SK-N-SH (cell line): ENCODE results near the gene LGALS3BP. TPM values are rescaled to one million over a fixed set of nuclear protein-coding genes. Genes with fewer than 3 reads are reported as not detected.

Experiments used
- CTCF ChIA-PET: fragments of 300-600, 350-600 bp; formaldehyde crosslinking; extraction: SDS; loops from one replicate; lab custom pipeline; 2021; lab: Yijun Ruan, JAX
- POLR2A ChIA-PET: fragments of 350-600 bp; sonication (Branson Sonifier 250); formaldehyde crosslinking; extraction: SDS; loops from one replicate; lab custom pipeline; 2020; ENCODE audit warnings: antibody characterized with exemption, inconsistent platforms; lab: Yijun Ruan, JAX
- DNase-seq: peaks from one replicate; pipeline ENCODE4 v3.0.0; 2012
- H2AFZ ChIP-seq: fragments of 200-600 bp; sonication (generic); 2 replicates; pipeline ENCODE4 v1.8.1; 2016; ENCODE audit warnings: antibody characterized with exemption, mild to moderate bottlenecking, low read depth
- H3F3A ChIP-seq: fragments of 200-600 bp; sonication (generic); replicated peaks from 2 replicates; pipeline ENCODE3; 2016; ENCODE audit warnings: antibody characterized with exemption, mild to moderate bottlenecking; ENCODE audit not compliant: insufficient read depth
- H3K27ac ChIP-seq, 2 experiments: fragments of 200-500 bp in 1 of 2; fragments of 200-600 bp in 1 of 2; sonication (Bioruptor generic) in 1 of 2; sonication (generic), shearing (Covaris generic) in 1 of 2; 2 replicates each; pipeline versions ENCODE4 v1.5.1 to v1.6.1; 2014 to 2016; ENCODE audit warnings: low read depth in 2 of 2, inconsistent platforms in 1 of 2, low read length in 1 of 2, mild to moderate bottlenecking in 1 of 2, mixed read lengths in 1 of 2
- H3K27me3 ChIP-seq: fragments of 200-600 bp; sonication (generic), shearing (Covaris generic); 2 replicates; pipeline ENCODE4 v1.6.1; 2016; ENCODE audit warnings: mixed run types; ENCODE audit not compliant: insufficient read depth
- H3K36me3 ChIP-seq, 2 experiments: fragments of 200-500 bp in 1 of 2; fragments of 200-600 bp in 1 of 2; sonication (Bioruptor generic) in 1 of 2; sonication (generic) in 1 of 2; replicated peaks in 1 of 2; 2 replicates each; pipeline versions ENCODE3 to v1.5.1; 2014 to 2016; ENCODE audit warnings: low read length in 1 of 2, mild to moderate bottlenecking in 1 of 2; ENCODE audit not compliant: insufficient read depth in 2 of 2, control insufficient read depth in 1 of 2
- H3K4me1 ChIP-seq, 2 experiments: fragments of 200-500 bp in 1 of 2; fragments of 200-600 bp in 1 of 2; sonication (Bioruptor generic) in 1 of 2; sonication (generic), shearing (Covaris generic) in 1 of 2; 2 replicates each; pipeline versions ENCODE4 v1.5.1 to v1.6.1; 2014 to 2016; ENCODE audit warnings: low read depth in 1 of 2, low read length in 1 of 2, mixed run types in 1 of 2; ENCODE audit not compliant: insufficient read depth in 2 of 2, control insufficient read depth in 1 of 2
- H3K4me2 ChIP-seq: fragments of 200-600 bp; sonication (generic), shearing (Covaris generic); 2 replicates; pipeline ENCODE4 v1.6.1; 2017; ENCODE audit warnings: mixed run types
- H3K4me3 ChIP-seq, 2 experiments: fragments of 200-500 bp in 1 of 2; fragments of 200-600 bp in 1 of 2; sonication (Bioruptor generic) in 1 of 2; sonication (generic), shearing (Covaris generic) in 1 of 2; 2 replicates each; pipeline versions ENCODE4 v1.5.1 to v1.8.1; 2014 to 2016; ENCODE audit warnings: low read depth in 2 of 2, inconsistent platforms in 1 of 2, low read length in 1 of 2, mild to moderate bottlenecking in 1 of 2, mixed read lengths in 1 of 2, moderate library complexity in 1 of 2
- H3K79me2 ChIP-seq: fragments of 200-600 bp; sonication (generic); 2 replicates; pipeline ENCODE4 v1.8.1; 2017; ENCODE audit warnings: mild to moderate bottlenecking; ENCODE audit not compliant: insufficient read depth
- H3K9ac ChIP-seq: fragments of 200-600 bp; sonication (generic); 2 replicates; pipeline ENCODE4 v1.6.1; 2017; ENCODE audit warnings: mixed run types
- H3K9me2 ChIP-seq: fragments of 200-600 bp; sonication (generic); 2 replicates; pipeline ENCODE4 v1.6.1; 2017; ENCODE audit warnings: mixed run types
- H3K9me3 ChIP-seq: fragments of 200-600 bp; sonication (generic); 2 replicates; pipeline ENCODE4 v1.6.1; 2017; ENCODE audit warnings: mixed run types, mild to moderate bottlenecking, moderate library complexity
- H4K20me1 ChIP-seq: fragments of 200-600 bp; sonication (generic); 2 replicates; pipeline ENCODE4 v1.6.1; 2017; ENCODE audit warnings: mild to moderate bottlenecking, mixed run types; ENCODE audit not compliant: insufficient read depth
- ELF1 ChIP-seq: IDR thresholded peaks from 2 replicates; pipeline ENCODE4 v1.4.0; 2012
- GATA2 ChIP-seq: sonication (generic); formaldehyde crosslinking; IDR thresholded peaks from 2 replicates; pipeline ENCODE4 v1.5.0; 2020; ENCODE audit warnings: mild to moderate bottlenecking, missing genetic modification reagents
- MEF2A ChIP-seq: IDR thresholded peaks from 2 replicates; pipeline ENCODE4 v1.4.0; 2012; ENCODE audit warnings: low read depth, borderline replicate concordance
- MXI1 ChIP-seq: IDR thresholded peaks from 2 replicates; pipeline ENCODE4 v1.6.1; 2012; ENCODE audit warnings: mild to moderate bottlenecking, low read depth, low read length, improper control_type of control experiment
- RXRA ChIP-seq: IDR thresholded peaks from 2 replicates; pipeline ENCODE4 v1.4.0; 2012; ENCODE audit warnings: low read depth, mild to moderate bottlenecking, borderline replicate concordance
- SIN3A ChIP-seq: IDR thresholded peaks from 2 replicates; pipeline ENCODE4 v1.6.1; 2012; ENCODE audit warnings: low read depth, mild to moderate bottlenecking, low read length, moderate library complexity, borderline replicate concordance
- TAF1 ChIP-seq: IDR thresholded peaks from 2 replicates; pipeline ENCODE4 v1.6.1; 2012; ENCODE audit warnings: low read depth, mild to moderate bottlenecking, low read length, moderate library complexity, borderline replicate concordance
- TCF12 ChIP-seq: IDR thresholded peaks from 2 replicates; pipeline ENCODE4 v1.4.0; 2012
- WGBS: methylation state at CpG from one replicate; pipeline ENCODE4 v1.1.6; 2017; ENCODE audit warnings: low lambda C conversion rate; 5-methylcytosine and 5-hydroxymethylcytosine counted together
- polyA plus RNA-seq, 3 experiments: library from polyadenylated mRNA; depleted of rRNA; stranded (reverse); fragments of >200 nt; gene quantifications; 2 replicates each; pipeline ENCODE4 v1.2.3, GENCODE V29; 2012
- TF ChIP-seq, protein P1 (sequence below): IDR thresholded peaks from 2 replicates; pipeline ENCODE4 v1.6.1; 2012; ENCODE audit warnings: mild to moderate bottlenecking, low read depth, low read length, moderate library complexity
- TF ChIP-seq, protein P2 (sequence below): IDR thresholded peaks from 2 replicates; pipeline ENCODE4 v1.4.0; 2012; ENCODE audit warnings: low read depth
- TF ChIP-seq, protein P3 (sequence below): fragments of 150-350 bp; IDR thresholded peaks from 2 replicates; pipeline ENCODE4 v1.6.1; 2017; ENCODE audit warnings: antibody characterized with exemption, low read length, low read depth, borderline replicate concordance
- TF ChIP-seq, protein P4 (sequence below): IDR thresholded peaks from 2 replicates; pipeline ENCODE4 v1.4.0; 2012; ENCODE audit warnings: low read depth, borderline replicate concordance

LGALS3BP gene
- polyA plus RNA-seq, 1 of the 3 experiments (the other 2 are of a cell fraction), result 579 TPM

DNA sequence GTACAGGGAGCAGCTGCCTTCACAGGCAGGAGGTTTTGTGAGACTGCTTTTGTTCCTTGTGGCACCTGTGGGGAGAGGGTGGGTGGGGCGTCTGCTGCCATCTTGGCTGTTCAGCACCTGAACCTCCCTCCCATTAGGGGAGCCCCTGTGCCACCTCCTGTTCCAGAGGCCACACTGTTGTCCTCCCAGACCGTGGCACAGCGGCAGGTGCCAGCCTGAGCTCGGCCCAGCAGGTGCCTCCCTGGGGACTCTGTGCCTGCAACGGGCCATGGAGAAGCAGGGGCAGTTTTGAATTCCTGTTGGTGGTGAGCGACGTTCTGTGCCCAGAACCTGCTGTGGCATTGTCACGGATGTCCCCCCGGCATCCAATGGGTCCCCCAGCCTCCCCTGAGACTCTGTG is 9.9 kb downstream of the LGALS3BP start (continued):
- TF ChIP-seq, protein P1, sequence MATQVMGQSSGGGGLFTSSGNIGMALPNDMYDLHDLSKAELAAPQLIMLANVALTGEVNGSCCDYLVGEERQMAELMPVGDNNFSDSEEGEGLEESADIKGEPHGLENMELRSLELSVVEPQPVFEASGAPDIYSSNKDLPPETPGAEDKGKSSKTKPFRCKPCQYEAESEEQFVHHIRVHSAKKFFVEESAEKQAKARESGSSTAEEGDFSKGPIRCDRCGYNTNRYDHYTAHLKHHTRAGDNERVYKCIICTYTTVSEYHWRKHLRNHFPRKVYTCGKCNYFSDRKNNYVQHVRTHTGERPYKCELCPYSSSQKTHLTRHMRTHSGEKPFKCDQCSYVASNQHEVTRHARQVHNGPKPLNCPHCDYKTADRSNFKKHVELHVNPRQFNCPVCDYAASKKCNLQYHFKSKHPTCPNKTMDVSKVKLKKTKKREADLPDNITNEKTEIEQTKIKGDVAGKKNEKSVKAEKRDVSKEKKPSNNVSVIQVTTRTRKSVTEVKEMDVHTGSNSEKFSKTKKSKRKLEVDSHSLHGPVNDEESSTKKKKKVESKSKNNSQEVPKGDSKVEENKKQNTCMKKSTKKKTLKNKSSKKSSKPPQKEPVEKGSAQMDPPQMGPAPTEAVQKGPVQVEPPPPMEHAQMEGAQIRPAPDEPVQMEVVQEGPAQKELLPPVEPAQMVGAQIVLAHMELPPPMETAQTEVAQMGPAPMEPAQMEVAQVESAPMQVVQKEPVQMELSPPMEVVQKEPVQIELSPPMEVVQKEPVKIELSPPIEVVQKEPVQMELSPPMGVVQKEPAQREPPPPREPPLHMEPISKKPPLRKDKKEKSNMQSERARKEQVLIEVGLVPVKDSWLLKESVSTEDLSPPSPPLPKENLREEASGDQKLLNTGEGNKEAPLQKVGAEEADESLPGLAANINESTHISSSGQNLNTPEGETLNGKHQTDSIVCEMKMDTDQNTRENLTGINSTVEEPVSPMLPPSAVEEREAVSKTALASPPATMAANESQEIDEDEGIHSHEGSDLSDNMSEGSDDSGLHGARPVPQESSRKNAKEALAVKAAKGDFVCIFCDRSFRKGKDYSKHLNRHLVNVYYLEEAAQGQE, result no peak

DNA sequence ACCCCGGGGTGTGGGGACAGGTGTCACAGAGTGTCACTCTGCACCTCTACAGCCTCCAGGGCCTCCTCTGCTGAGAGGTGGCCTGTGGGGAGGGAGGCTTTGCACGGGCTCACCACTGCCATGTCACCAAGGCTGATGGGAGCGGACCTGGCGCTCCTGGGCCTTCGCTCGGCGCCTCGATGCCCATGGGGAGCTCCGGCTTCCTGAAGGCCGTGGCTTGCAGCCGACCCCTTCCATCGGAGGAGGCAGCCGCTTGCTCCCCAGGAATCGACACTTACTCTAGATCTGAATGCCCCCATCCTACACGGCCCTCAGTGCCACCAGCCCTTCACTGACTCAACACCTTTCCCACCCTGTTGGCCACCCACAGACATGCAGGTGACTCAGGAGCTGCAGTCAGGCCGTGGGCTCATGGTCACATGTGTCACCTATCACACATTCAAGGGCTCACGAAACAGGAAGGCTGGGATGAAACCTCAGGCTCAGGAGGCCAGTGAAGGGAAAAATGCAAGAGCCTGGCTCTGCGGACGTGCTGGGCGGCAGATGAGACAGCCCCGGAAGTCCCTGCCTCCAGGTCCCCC is 11.9 kb downstream of the LGALS3BP start:
- POLR2A ChIA-PET, result no interaction called here
- Histone ChIP-seq H3K4me3 (no peak overlapping the region), H3K4me1 (peaks cover 0 to 14% of the 10 kb centered on the region in 2 experiments; a peak in 1 of 4 replicates), H3K27ac (no peak overlapping the region), H3K9me2 (no peaks in the 10 kb centered on the region), H3K27me3 (no peaks in the 10 kb centered on the region), H3K4me2 (no peak overlapping the region), H2AFZ (no peak overlapping the region), H3K36me3 (peaks cover 17 to 37% of the 10 kb centered on the region in 2 experiments), H3K9me3 (no peaks in the 10 kb centered on the region), H4K20me1 (no peaks in the 10 kb centered on the region), H3K9ac (no peak overlapping the region), H3F3A (no peaks in the 10 kb centered on the region), H3K79me2 (no peaks in the 10 kb centered on the region)
- DNase-seq, result no peak
- TF ChIP-seq MEF2A (no peak), RXRA (no peak)
- CTCF ChIA-PET, result interaction anchor here (0.9 to 26.0 kb wide), 6 partner anchors 18 to 124 kb away, joined by 3 to 458 read pairs (median 3); no protein-coding TSS in a partner anchor
- WGBS, result 95% methylated on average over 19 of the region's 21 CpGs

DNA sequence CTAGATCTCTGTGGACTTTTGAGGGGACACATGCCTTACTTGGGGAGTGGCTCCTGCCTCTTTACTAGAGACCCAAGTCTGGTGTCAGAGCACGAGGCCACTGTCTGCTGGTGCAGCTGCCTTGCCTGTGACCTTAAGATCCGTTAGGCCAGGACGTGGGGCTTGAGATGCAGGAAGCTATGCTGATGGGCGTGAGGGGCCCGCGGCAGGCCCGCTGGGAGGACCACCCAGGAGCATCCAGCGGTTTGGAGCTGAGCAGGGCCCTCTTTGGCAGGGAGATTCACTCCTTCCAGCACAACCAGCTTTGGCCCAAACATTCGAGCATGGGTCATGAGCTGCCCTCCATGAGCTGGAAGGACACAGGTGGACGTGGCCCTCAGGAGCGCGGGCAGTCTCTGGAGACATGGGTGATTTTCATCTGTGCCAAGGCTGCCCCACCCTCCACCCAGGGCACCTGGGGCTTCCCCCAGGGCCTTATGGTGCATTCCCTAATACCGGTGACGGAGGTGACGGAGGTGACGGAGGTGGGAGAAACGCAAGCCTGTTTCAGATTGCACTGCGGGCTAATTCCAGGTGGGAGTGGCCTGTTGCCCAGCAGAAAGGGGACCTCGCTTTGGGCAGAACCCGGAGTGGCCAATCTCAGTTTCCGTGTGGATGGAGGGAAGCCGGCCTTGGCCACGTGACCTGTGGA is 12.7 kb downstream of the LGALS3BP start:
- no peak overlapping the region for H3K9ac ChIP-seq
- H3K9me2 ChIP-seq, result no peaks in the 10 kb centered on the region
- H4K20me1 ChIP-seq, result no peaks in the 10 kb centered on the region
- no peaks in the 10 kb centered on the region for H3K9me3 ChIP-seq
- H3K27me3 ChIP-seq, result no peaks in the 10 kb centered on the region
- peaks cover 0 to 17% of the 10 kb centered on the region in 2 experiments; a peak in 1 of 4 replicates for H3K4me1 ChIP-seq
- no peak overlapping the region for H3K27ac ChIP-seq
- H3K36me3 ChIP-seq, result peaks cover 17 to 33% of the 10 kb centered on the region in 2 experiments
- ChIA-PET CTCF (interaction anchor here (0.9 to 26.0 kb wide), 7 partner anchors 9 to 124 kb away, joined by 3 to 458 read pairs (median 3); partner anchors contain the start of gene LGALS3BP), POLR2A (interaction anchor here (1.2 to 1.3 kb wide), 2 partner anchors 13 to 75 kb away, joined by 3 to 4 read pairs; no protein-coding TSS in a partner anchor)
- WGBS, result 96% methylated on average over 18 of the region's 23 CpGs
- H3K79me2 ChIP-seq, result no peaks in the 10 kb centered on the region
- H3K4me3 ChIP-seq, result no peak overlapping the region
- no peak overlapping the region for H2AFZ ChIP-seq
- no peaks in the 10 kb centered on the region for H3F3A ChIP-seq
- H3K4me2 ChIP-seq, result no peak overlapping the region
- DNase-seq, result no peak
- TF ChIP-seq MEF2A (no peak), MXI1 (no peak), TCF12 (no peak), GATA2 (CRISPR knock-in tag) (no peak), ELF1 (no peak), SIN3A (no peak), TAF1 (no peak)
- TF ChIP-seq, protein P2, sequence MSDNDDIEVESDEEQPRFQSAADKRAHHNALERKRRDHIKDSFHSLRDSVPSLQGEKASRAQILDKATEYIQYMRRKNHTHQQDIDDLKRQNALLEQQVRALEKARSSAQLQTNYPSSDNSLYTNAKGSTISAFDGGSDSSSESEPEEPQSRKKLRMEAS, result no peak
- TF ChIP-seq, protein P3, sequence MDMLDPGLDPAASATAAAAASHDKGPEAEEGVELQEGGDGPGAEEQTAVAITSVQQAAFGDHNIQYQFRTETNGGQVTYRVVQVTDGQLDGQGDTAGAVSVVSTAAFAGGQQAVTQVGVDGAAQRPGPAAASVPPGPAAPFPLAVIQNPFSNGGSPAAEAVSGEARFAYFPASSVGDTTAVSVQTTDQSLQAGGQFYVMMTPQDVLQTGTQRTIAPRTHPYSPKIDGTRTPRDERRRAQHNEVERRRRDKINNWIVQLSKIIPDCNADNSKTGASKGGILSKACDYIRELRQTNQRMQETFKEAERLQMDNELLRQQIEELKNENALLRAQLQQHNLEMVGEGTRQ, result no peak
- TF ChIP-seq, protein P4, sequence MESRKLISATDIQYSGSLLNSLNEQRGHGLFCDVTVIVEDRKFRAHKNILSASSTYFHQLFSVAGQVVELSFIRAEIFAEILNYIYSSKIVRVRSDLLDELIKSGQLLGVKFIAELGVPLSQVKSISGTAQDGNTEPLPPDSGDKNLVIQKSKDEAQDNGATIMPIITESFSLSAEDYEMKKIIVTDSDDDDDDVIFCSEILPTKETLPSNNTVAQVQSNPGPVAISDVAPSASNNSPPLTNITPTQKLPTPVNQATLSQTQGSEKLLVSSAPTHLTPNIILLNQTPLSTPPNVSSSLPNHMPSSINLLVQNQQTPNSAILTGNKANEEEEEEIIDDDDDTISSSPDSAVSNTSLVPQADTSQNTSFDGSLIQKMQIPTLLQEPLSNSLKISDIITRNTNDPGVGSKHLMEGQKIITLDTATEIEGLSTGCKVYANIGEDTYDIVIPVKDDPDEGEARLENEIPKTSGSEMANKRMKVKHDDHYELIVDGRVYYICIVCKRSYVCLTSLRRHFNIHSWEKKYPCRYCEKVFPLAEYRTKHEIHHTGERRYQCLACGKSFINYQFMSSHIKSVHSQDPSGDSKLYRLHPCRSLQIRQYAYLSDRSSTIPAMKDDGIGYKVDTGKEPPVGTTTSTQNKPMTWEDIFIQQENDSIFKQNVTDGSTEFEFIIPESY, result no peak
